CD4-positive, alpha-beta T cell treated with Interferon gamma for 1 hour (primary cell): ENCODE results near the gene NEK5.

Experiments
- DNase-seq: peaks from one replicate; pipeline ENCODE4 v3.0.0-alpha.2; 2020

Gene NEK5

DNA sequence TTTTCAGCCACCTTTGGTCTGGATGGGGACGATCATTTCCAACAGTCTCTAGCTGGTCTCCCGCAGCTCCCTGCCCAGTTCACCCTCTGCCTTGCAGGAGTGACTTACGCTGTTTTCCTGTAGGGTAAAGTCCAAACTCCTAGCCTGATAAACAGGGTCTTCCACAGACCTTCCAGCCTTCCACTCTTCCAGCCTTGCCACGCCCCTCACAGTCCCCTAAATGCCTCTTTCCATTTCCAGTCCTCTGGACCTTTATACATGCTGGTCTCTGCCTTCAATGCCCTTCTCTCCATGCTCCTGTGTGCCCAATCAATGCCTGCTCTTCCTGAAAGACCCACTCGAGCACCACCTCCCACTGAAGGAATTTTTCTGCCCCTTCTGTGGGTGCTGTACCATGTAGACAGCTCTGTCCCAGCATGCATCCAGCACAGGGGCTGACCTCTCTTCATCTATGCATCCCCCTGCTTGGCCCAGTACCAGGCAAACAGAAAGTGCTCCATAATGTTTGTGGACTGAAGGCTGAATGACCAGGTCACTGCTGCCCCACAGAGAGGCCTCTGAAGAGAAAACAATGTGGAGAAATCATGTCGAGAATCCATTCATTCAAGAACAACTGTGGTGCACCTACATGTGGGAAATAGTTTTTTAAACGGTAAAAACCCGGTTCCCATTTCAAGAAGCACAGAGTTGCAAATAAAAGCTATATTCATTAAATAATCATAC, 122.2 kb downstream of the NEK5 start:
- no peak for DNase-seq

DNA sequence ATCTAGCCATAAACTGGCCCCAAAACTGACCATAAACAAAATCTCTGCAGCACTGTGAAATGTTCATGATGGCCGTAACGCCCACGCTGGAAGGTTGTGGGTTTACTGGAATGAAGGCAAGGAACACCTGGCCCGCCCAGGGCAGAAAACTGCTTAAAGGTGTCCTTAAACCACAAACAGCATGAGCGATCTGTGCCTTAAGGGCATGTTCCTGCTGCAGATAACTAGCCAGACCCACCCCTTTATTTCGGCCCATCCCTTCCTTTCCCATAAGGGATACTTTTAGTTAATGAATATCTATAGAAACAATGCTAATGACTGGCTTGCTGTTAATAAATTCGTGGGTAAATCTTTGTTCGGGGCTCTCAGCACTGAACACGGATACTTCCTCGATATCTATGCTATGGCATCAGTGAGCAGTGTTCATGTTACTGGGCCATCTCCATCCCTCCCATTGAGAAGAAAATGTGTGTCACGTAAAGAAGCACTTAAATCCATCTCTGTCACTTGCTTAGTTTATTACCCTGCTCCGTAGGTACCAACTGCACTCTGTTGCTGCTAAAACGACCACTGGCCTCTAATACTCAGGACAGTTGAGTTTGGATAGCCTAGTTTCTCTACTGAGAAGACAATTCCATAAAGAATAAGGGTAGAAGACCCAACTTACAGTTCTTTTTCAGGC, 122.9 kb downstream of the NEK5 start:
- DNase-seq: no peak

DNA sequence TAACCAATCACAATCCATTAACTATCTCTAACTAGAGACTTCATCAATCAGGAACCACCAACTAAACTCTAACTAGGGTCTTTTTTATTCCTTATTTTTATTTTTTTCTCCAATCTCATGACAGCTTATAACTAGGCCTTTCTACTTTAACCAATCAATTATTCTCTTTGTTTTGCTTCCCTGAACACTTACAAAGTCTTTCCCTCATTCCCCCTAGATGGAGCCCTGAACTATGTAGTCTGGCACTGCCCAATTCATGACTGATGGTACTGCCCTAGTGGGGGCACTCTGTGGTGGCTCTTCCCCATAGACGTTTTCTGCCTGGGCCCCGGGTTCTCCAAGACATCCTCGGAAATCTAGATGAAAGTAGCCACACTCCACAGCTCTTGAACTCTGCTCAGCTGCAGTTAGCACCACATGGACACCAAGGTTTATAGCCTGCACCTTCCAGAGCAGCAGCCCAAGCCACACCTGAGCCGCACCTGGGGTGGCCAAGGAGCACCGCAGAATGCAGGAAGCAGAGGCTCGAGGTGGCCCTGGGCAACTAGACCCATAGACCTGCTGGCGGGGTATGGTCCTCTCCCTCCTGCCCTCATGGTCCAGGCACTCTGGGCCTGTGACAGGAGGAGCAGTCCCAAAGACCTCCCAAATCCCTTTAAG, 124.2 kb downstream of the NEK5 start:
- DNase-seq: no peak

DNA sequence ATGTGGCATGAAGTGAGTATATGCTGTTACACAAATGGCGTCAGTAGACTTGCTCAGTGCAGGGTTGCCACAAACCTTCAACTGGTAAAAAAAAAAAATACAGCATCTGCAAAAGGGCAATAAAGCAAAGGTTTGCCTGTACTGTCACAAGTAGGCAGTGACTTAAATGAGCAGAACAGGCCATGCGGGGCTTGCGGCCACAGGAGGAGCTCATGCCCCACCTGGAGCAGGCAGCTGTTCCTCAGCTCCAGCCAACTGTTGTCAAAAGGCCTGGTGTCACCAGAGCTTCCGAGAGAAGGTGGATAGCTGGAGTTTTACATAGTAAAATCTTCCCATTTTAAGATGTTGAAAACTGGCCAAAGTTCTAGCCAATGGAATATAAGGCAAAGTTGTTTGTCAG, 125.3 kb downstream of the NEK5 start:
- DNase-seq: no peak

DNA sequence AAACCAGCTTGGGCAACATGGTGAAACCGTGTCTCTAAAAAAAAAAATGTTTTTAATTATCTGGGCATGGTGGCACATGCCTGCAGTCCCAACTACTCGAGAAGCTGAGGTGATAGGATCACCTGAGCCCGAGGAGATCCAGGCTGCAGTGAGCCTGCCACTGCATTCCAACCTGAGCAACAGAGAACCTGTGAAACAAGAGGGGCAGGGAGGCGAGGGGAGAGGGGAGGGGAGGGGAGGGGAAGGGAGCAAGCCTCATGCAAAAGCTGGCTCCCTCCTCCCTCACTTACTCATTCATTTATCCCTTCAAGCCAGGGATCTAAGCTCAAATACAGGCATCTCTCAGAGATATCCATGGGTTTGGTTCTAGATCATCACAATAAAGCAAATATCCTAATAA, 126.5 kb downstream of the NEK5 start:
- no peak for DNase-seq

DNA sequence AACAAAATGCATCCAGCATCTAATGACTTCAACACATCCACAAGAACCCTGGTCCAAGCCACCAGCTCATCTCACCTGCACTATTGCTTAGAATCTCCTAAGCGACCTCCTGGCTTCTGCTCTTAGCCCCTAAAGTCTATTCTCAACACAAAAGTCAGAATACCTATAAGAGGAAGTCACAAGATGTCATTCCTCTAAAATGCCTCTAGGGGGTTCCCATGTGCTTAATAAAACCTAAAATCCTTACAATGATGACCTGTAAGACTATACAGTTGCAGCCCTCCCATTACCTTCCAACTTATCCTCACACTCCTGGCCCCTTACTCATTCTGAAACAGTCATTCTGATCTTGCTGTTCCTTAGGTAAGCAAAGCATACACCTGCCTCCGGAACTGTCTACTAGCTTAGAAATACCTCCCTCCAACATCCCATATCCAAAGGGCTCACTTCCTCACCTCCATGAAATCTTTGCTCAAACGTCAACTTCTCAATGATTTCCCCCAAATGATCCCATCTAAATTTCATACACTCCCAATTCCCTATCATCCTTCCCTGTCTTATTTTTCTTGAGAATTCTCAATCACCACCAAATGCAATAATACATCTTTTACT, 127.6 kb downstream of the NEK5 start:
- no peak for DNase-seq

DNA sequence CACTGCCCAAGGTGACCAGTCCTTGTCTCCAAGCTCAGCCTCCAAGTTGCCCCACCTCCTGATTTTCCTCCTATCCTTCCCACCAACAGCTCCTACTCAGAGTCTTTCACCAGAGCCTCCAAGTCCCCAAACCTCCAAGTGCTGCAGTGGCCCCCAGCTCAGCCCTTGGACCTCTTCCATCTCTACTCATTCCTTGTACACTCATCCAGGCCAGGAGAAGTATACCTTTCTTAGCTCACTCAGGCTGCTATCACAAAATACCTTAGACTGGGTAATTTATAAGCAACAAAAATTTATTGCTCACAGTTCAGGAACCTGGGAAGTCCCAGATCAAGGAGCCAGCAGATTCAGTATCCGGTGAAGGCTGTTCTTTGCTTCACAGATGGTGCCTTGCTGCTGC, 129.0 kb downstream of the NEK5 start:
- DNase-seq: no peak

DNA sequence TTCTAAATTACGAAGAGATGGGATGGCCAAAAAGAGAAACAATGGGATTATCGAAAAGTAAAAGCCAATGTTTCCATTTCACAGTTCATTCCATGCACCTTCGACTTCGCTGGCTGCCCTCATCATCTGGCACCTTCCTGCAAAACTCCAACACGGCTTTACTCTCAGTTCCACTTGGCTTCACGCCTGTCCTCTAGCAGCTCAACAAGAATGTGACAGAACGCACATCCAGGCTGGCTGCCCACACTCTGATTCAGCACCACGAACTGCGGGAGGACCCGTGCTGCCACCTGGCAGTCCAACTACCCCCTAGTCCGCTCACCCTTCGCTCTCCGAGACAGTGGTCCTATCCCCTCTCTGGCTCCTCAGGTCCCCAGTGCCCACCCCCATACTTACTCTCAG, 129.4 kb downstream of the NEK5 start:
- DNase-seq: no peak

DNA sequence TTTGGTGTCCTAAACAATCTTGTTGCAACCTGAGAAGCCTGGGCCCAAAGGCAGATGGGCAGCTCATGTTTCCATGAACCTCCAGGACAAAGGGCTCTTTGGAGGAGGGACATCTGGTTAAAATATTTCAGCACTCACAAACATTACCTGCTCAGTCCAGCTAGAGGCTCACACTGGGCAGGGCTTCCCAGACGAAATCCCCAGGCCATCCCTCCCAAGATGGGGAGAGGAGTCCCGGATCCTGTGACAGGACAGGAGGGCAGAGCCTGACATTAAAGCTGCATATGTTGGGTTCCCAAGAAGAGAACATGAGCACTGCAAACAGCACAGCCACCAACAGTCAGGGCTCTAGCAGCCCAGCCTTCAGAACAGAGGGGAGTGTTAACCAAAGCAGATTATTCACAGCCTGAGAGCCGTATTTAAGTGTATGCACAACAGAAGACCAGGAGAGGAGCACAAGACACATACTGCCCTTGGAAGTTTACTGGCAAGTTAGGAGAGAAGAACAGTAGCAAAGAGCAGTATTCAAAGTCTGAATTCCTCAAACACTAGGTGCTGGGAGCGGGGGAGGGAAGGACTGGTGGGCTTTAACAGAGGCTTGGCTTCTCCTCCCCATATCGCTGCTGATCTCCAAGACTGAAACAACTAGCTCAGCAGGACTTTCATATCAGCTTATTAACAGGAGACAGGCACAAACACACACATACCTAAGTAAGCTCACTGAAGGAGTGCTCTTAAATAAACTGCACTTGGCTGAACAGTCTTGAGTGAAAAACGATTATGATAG, 130.0 kb downstream of the NEK5 start:
- no peak for DNase-seq

DNA sequence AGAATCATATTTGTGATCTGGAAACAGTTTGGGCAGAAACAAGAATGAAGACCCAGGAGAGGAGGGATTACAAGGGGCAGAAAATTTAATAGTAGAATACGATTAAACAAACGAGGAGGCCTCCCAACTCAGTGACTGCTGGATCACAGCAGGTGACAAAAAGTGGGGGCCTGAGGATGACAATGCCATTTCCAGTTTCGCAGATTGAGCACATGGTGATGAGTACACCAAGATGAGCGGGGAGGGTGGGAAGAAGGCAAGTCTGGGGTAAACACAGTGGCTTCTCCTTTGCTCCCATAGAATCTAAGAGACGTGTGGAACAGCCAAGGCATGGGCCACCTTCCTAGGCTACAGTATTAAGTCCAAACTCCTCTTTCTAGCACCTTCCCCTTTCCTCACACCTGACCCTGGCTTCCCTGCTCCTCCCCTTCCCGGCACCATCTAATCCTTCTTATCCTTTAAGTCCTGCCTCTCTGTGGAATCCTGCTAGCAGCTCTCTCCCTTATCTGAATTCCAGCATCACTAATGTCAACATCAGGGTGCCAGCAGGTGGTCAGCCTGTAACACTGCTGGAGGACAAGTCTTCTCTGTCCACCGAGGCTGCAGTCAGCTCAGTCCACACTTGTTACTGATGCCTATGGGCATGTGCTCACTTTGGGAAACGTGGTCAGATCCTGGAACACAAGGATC, 131.1 kb downstream of the NEK5 start:
- DNase-seq: no peak

DNA sequence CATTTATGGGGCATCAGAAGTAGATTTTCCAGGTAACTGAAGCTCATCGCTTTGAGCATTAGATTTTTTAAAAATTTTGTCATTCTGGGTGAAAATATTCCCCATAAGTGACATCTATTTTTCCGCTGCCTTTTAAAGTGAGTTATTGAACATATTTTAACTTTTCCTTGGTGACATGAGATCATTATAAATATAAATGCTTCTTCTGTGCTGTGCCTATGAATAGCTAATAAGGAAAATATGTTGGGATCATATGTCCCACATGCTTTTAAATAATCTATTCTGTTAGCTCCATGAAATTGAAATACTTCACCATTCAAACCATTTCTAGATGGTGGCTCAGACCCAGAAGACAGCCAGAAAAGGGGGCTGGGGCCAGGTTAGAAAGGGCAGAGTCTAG, 131.7 kb downstream of the NEK5 start:
- DNase-seq: no peak

DNA sequence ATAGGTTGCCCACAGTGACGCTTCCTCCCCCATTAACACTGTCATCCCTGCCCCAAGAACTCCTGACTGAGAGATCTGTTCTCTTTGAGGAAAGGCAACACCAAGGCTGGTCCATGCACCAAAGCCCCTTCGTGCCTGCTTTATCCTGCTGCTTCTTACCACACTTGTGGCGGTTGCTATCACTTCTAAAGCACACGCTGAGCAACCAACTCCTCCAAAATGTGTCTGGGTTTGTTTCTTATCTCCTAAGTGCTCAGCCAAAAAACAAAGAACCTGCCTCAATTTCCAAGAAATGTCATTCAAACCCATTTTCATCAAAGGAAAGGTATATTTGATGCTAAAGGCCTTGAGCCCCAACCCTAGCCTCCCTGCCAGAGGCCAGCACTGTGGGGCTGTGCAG, 132.2 kb downstream of the NEK5 start:
- DNase-seq: no peak

DNA sequence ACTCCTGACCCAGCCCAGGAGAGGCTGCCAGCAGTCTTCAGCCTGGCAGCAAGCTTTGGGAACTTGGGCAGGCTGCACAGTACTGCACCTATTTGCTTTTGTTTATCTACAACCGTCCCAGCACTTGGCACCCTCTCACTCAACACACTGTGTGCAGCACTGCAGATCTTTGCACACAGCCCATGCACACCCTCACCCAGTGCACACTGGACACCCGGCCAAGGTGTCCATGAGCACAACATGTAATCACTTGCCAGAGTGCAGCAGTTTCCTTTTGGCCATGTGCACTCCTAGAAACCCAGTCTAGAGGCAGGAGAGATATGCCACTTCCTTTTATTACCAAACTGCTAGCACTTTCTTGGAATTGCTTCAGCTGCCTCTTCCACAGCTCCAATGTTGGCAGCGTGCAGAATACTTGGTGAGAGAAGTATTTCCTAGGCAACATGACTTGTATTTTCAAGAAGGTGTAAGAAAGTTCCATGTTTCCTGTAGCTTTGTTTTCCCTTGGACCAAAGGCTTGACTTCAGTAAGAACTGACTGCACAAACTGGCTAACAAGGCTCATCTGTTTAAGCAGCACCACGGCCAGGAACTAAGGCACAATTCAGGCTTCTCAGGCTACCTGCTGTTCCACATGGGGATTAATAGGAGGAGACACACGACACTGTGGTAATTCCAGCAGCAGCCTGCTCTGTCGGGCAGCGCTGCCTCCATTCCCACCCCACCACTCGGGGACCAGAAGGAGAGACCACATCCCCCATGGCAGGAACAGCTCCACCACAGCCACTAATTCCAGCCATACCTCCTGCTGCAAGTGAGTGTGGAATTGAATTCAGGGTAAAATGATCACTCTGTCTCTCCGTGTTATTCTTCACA, 133.0 kb downstream of the NEK5 start:
- no peak for DNase-seq

DNA sequence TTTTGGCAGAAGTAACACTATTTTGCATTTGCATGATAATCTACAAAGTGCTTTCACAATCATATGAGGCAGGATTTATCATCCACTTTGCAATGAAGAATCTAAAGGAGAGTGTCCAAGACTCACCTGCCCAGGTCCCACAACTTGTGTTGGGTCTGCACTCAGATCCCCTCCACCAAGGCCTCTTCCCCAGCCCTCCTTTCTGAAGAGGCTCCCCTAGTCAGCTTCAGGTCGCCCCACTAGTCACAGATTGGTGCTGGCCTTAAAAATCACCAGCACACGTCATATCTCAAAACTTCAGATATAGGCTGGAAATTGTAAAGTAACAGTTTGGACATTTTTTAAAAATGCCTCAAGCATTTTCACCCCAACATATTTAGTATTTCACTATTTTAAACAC, 135.2 kb downstream of the NEK5 start:
- DNase-seq: no peak

DNA sequence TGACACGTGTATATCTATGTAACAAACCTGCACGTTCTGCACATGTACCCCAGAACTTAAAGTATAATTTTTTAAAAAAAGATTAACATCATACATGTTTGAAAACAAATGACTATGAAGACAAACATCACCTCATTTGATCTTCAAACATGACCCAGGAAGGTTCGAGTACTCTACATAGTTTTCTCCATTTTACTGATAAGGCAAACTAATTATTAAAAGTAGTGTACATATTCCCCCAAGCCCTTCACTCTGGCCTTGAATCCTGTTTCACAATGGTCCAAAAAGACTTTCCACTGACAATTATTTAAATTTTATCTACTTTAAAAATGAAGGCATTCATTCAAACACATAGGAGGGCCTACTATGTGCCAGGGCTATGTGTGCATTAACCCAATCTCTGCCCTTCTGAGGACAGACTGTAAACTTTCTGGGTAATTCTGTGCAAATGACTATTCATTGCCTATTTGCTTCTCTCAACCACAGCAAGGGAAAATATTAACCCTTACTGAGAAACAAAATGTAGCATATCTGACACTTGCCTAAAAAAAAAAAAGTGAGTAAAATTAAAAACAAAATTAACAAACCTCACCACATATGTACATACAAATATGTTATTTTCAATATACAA, 139.8 kb downstream of the NEK5 start:
- no peak for DNase-seq
